Measurements from ENCODE around the gene KLHL14.
"Not testable (repeated sequence)": the region's sequence is repeated elsewhere in the genome, so short reads cannot be mapped to it uniquely, and the experiment has no call there.

KLHL14 gene

GRCh38 chr18:32772581-32773381 is at the start of gene KLHL14:
TSS of gene KLHL14 (minus strand) at chr18:32773023. CDS start at chr18:32770591, 2,432 bp downstream.
- no peak for DNase-seq

GRCh38 chr18:32822197-32822596 is 49.4 kb upstream of the KLHL14 start:
- no peak for DNase-seq

- no peak for DNase-seq
These were observed 43.1 kb upstream of the KLHL14 start for GRCh38 chr18:32815881-32816280.

GRCh38 chr18:32812342-32812741 is 39.5 kb upstream of the KLHL14 start:
- no peak for DNase-seq

- DNase-seq, result no peak
These were observed 37.5 kb upstream of the KLHL14 start for GRCh38 chr18:32810314-32810713.

- no peak for DNase-seq
These were observed 32.5 kb upstream of the KLHL14 start for GRCh38 chr18:32805354-32805753.

GRCh38 chr18:32804134-32804888 is 31.5 kb upstream of the KLHL14 start:
- DNase-seq, result no peak

- DNase-seq, result no peak
These were observed 30.7 kb upstream of the KLHL14 start for GRCh38 chr18:32803568-32803967.

- DNase-seq, result no peak
These were observed 30.0 kb upstream of the KLHL14 start for GRCh38 chr18:32802591-32803451.

GRCh38 chr18:32801228-32801627 is 28.4 kb upstream of the KLHL14 start:
- DNase-seq, result no peak

GRCh38 chr18:32798209-32798960 is 25.6 kb upstream of the KLHL14 start:
- DNase-seq, result no peak

GRCh38 chr18:32794667-32795066 is 21.8 kb upstream of the KLHL14 start:
- DNase-seq, result not testable (repeated sequence)

- DNase-seq, result no peak
These were observed 6.2 kb upstream of the KLHL14 start for GRCh38 chr18:32779010-32779409.

- DNase-seq, result no peak
These were observed 4.2 kb upstream of the KLHL14 start for GRCh38 chr18:32777049-32777448.

- DNase-seq, result no peak
These were observed 3.7 kb upstream of the KLHL14 start for GRCh38 chr18:32776561-32776960.

- DNase-seq, result no peak
These were observed 2.8 kb upstream of the KLHL14 start for GRCh38 chr18:32775628-32776027.

- DNase-seq, result no peak
These were observed 524 bp upstream of the KLHL14 start for GRCh38 chr18:32773382-32773712.

GRCh38 chr18:32771871-32772580 is 797 bp downstream of the KLHL14 start:
- DNase-seq, result peak; percentile 2

GRCh38 chr18:32771169-32771751 is 1.6 kb downstream of the KLHL14 start:
- peak; percentile 8 for DNase-seq

- DNase-seq, result no peak
These were observed 2.1 kb downstream of the KLHL14 start for GRCh38 chr18:32770666-32771168.

- peak; percentile 2 for DNase-seq
These were observed 2.7 kb downstream of the KLHL14 start for GRCh38 chr18:32770054-32770665.
